ENCODE data around the gene KCNIP4. TPM values are rescaled to one million over a fixed set of nuclear protein-coding genes. Genes with fewer than 3 reads are reported as not detected.

Gene KCNIP4
- total RNA-seq, 1 donor from 2014 or later: 0.53 TPM

GRCh38 chr4:20723463-20723862 is 1225.1 kb downstream of the KCNIP4 start:
- Histone ChIP-seq H3K27me3 (ENCODE audit: control insufficient read depth, insufficient read depth, low read length) (no peaks in the 10 kb centered on the region), H3K4me3 (ENCODE audit: low read depth, low read length) (no peak overlapping the region), H3K36me3 (ENCODE audit: control insufficient read depth, insufficient read depth, low read length) (peaks cover 3% of the 10 kb centered on the region)
- no peak for TF ChIP-seq CTCF (IDR thresholded peaks at IDR 0.05; ENCODE audit: insufficient read depth, low read length, severe bottlenecking)
- FAIRE-seq (no peak), DNase-seq (ENCODE audit: low read depth) (no peak)

- Histone ChIP-seq H3K27me3 (ENCODE audit: control insufficient read depth, insufficient read depth, low read length) (no peaks in the 10 kb centered on the region), H3K4me3 (ENCODE audit: low read depth, low read length) (no peak overlapping the region), H3K36me3 (ENCODE audit: control insufficient read depth, insufficient read depth, low read length) (peaks cover 3% of the 10 kb centered on the region)
- peak; percentile 65 for DNase-seq (ENCODE audit: low read depth)
- no peak for TF ChIP-seq CTCF (IDR thresholded peaks at IDR 0.05; ENCODE audit: insufficient read depth, low read length, severe bottlenecking)
- no peak for FAIRE-seq
Observed at GRCh38 chr4:20723019-20723418, 1225.6 kb downstream of the KCNIP4 start.

GRCh38 chr4:20711335-20711734 is 1237.2 kb downstream of the KCNIP4 start:
- Histone ChIP-seq H3K36me3 (ENCODE audit: control insufficient read depth, insufficient read depth, low read length) (peaks cover 3% of the 10 kb centered on the region), H3K4me3 (ENCODE audit: low read depth, low read length) (no peak overlapping the region), H3K27me3 (ENCODE audit: control insufficient read depth, insufficient read depth, low read length) (no peaks in the 10 kb centered on the region)
- no peak for TF ChIP-seq CTCF (IDR thresholded peaks at IDR 0.05; ENCODE audit: insufficient read depth, low read length, severe bottlenecking)
- FAIRE-seq (no peak), DNase-seq (ENCODE audit: low read depth) (no peak)

- DNase-seq (ENCODE audit: low read depth) (peak; percentile 81), FAIRE-seq (no peak)
- TF ChIP-seq CTCF (IDR thresholded peaks at IDR 0.05; ENCODE audit: insufficient read depth, low read length, severe bottlenecking): no peak
- peaks cover 5% of the 10 kb centered on the region for H3K36me3 ChIP-seq (ENCODE audit: control insufficient read depth, insufficient read depth, low read length)
- H3K27me3 ChIP-seq (ENCODE audit: control insufficient read depth, insufficient read depth, low read length): no peaks in the 10 kb centered on the region
- H3K4me3 ChIP-seq (ENCODE audit: low read depth, low read length): peak within 1 kb of the TSS; percentile 73
Observed at GRCh38 chr4:20700007-20700761, 1248.4 kb downstream of the KCNIP4 start, which contains the start of gene PACRGL. Gene PACRGL, plus strand, starts transcription at chr4:20700458. Its CDS starts 4,024 bp downstream, at chr4:20704482.

GRCh38 chr4:20698820-20699219 is 1249.8 kb downstream of the KCNIP4 start:
- no peak for DNase-seq (ENCODE audit: low read depth)
- H3K4me3 ChIP-seq (ENCODE audit: low read depth, low read length): no peak overlapping the region
- H3K36me3 ChIP-seq (ENCODE audit: control insufficient read depth, insufficient read depth, low read length): no peaks in the 10 kb centered on the region
- no peak for FAIRE-seq
- TF ChIP-seq CTCF (IDR thresholded peaks at IDR 0.05; ENCODE audit: insufficient read depth, low read length, severe bottlenecking): no peak
- no peaks in the 10 kb centered on the region for H3K27me3 ChIP-seq (ENCODE audit: control insufficient read depth, insufficient read depth, low read length)

GRCh38 chr4:20698382-20698781 is 1250.2 kb downstream of the KCNIP4 start:
- TF ChIP-seq CTCF (IDR thresholded peaks at IDR 0.05; ENCODE audit: insufficient read depth, low read length, severe bottlenecking): no peak
- Histone ChIP-seq H3K36me3 (ENCODE audit: control insufficient read depth, insufficient read depth, low read length) (no peaks in the 10 kb centered on the region), H3K27me3 (ENCODE audit: control insufficient read depth, insufficient read depth, low read length) (no peaks in the 10 kb centered on the region), H3K4me3 (ENCODE audit: low read depth, low read length) (no peak overlapping the region)
- DNase-seq (ENCODE audit: low read depth): peak; percentile 60
- FAIRE-seq: no peak

Data from bronchial epithelial cell (primary cell).